Tibial artery (tissue), 4 donors: ENCODE results near the gene KIAA0825.

Experiments used
- DNase-seq, 2 donors: peaks; one replicate each; pipeline ENCODE4 v3.0.0-alpha.2; 2019
- H3K27ac ChIP-seq, 2 donors: fragments of 200-600 bp; sonication (generic) in 1 of 2; 1 replicate in 1 of 2; 2 replicates in 1 of 2; pipeline ENCODE4 v1.5.1; 2018 to 2019; ENCODE audit warnings: mild to moderate bottlenecking in 1 of 2
- H3K27me3 ChIP-seq, 2 donors: fragments of 200-600 bp; sonication (generic) in 1 of 2; one replicate each; pipeline versions ENCODE4 v1.5.1 to v1.6.0; 2016 to 2019
- H3K36me3 ChIP-seq, 3 donors: fragments of 200-600 bp; sonication (generic) in 2 of 3; one replicate each; pipeline ENCODE4 v1.5.1; 2016 to 2019; ENCODE audit warnings: mild to moderate bottlenecking in 2 of 3
- H3K4me1 ChIP-seq, 4 donors: fragments of 200-600 bp; sonication (generic) in 2 of 4; 1 replicate in 3 of 4; 2 replicates in 1 of 4; pipeline ENCODE4 v1.5.1; 2016 to 2019
- H3K4me3 ChIP-seq, 2 donors: fragments of 200-600 bp; sonication (generic) in 1 of 2; 1 replicate in 1 of 2; 2 replicates in 1 of 2; pipeline ENCODE4 v1.5.1; 2018 to 2019; ENCODE audit warnings: mild to moderate bottlenecking in 2 of 2
- H3K9me3 ChIP-seq, 3 donors: fragments of 200-600 bp; sonication (generic) in 1 of 3; one replicate each; pipeline ENCODE4 v1.5.1; 2016 to 2019
- intact Hi-C: fragments of 100-400 bp; cut with DNase I; formaldehyde crosslinking; loops from one replicate; pipeline ENCODE4 v1.15.0; 2023; ENCODE audit warnings: low total_unique reads
- TF ChIP-seq, protein P1 (sequence below), 2 experiments: fragments of 200-600 bp in 1 of 2; fragments of 450-650 bp in 1 of 2; IDR thresholded peaks; one replicate each; pipeline ENCODE4 v1.5.1; 2017 to 2019; ENCODE audit warnings: antibody characterized with exemption in 2 of 2, mild to moderate bottlenecking in 1 of 2, moderate library complexity in 1 of 2

The KIAA0825 gene

DNA sequence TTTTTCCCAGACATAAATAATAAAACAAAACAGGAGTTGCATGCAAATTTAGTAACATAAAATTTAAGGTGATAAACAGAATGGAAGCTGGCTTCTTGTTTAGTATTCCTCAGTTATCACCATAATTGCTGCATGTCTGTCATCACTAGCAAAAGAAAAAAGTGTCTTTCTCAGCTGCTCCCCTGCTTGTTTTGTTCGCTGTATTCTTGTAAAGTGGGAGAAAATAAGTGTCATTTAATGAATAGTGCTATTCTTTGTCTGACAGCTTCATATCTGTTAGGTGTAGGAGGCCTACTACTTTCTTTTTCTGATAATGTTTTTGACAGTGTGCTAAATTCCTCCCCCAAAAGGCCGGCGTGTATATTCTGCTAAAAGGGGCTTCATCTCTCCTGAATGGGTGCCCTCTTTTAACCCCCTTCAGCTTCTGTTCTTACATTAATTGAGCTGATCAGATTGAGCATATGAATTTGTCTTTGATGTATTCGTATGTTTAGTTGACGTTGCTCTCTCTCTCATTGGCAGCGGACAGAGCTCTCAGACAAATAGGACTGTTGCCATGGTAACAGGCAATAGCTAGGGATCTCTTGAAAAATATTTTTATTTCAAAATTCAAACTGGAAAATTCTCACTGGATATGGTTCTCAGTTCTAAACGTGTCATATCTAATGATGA, 303.8 kb downstream of the KIAA0825 start:
- Histone ChIP-seq H3K27me3 (no peaks in the 10 kb centered on the region), H3K4me1 (no peaks in the 10 kb centered on the region), H3K27ac (no peak overlapping the region), H3K4me3 (no peak overlapping the region), H3K9me3 (no peaks in the 10 kb centered on the region), H3K36me3 (no peaks in the 10 kb centered on the region)
- no peak for DNase-seq
- intact Hi-C loops, result no loop called here
- TF ChIP-seq, protein P1, sequence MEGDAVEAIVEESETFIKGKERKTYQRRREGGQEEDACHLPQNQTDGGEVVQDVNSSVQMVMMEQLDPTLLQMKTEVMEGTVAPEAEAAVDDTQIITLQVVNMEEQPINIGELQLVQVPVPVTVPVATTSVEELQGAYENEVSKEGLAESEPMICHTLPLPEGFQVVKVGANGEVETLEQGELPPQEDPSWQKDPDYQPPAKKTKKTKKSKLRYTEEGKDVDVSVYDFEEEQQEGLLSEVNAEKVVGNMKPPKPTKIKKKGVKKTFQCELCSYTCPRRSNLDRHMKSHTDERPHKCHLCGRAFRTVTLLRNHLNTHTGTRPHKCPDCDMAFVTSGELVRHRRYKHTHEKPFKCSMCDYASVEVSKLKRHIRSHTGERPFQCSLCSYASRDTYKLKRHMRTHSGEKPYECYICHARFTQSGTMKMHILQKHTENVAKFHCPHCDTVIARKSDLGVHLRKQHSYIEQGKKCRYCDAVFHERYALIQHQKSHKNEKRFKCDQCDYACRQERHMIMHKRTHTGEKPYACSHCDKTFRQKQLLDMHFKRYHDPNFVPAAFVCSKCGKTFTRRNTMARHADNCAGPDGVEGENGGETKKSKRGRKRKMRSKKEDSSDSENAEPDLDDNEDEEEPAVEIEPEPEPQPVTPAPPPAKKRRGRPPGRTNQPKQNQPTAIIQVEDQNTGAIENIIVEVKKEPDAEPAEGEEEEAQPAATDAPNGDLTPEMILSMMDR (IDR thresholded peaks at IDR 0.05), result no peak

DNA sequence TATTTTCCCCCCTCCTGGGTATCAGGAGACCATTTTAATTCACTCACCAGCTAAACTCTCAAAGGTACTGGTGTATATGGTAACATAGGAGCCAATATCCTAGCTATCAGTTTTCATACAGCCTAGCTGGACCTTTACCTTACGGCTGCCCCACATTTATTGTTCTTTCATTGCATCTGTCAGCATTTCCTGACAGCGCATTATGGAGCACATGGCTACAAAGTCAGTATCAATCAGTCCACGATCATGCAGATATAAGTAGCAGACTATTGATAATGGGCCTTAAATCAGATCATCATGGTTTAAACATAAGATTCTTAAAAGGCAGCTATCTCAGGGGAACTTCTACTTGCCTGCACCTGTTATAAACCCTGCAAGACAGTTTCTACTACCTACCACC, 304.7 kb downstream of the KIAA0825 start:
- no peak for DNase-seq
- Histone ChIP-seq H3K4me1 (no peaks in the 10 kb centered on the region), H3K27me3 (no peaks in the 10 kb centered on the region), H3K36me3 (no peaks in the 10 kb centered on the region), H3K4me3 (no peak overlapping the region), H3K27ac (no peak overlapping the region), H3K9me3 (no peaks in the 10 kb centered on the region)
- TF ChIP-seq, protein P1 (IDR thresholded peaks at IDR 0.05), result no peak
- intact Hi-C loops, result no loop called here

DNA sequence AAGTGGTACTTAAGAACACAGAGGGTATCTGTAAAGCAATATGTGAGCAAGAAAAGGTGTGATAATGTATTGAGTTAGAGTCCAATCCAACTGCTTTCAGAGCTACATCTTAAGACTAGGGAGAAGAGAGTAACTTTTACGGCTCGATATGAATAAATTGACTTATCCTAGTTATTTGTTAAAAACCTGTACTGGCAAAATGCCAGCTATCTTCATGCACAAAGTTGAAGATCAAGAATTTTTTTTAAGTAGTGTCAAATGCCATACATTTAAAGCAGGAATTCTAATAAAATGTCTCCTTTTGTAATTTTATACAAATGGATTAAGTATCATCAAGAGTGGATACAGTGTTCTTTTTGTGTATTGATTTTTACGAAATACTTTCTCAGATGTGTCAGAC, 305.2 kb downstream of the KIAA0825 start:
- no peak for DNase-seq
- TF ChIP-seq, protein P1 (IDR thresholded peaks at IDR 0.05), result no peak
- intact Hi-C loops, result no loop called here
- H3K4me1 ChIP-seq, result no peaks in the 10 kb centered on the region
- no peaks in the 10 kb centered on the region for H3K27me3 ChIP-seq
- H3K4me3 ChIP-seq, result no peak overlapping the region
- H3K27ac ChIP-seq, result no peak overlapping the region
- H3K9me3 ChIP-seq, result no peaks in the 10 kb centered on the region
- no peaks in the 10 kb centered on the region for H3K36me3 ChIP-seq

- no peak for DNase-seq
- no peak overlapping the region for H3K27ac ChIP-seq
- H3K4me1 ChIP-seq, result no peaks in the 10 kb centered on the region
- intact Hi-C loops, result no loop called here
- TF ChIP-seq, protein P1 (IDR thresholded peaks at IDR 0.05), result no peak
- no peaks in the 10 kb centered on the region for H3K36me3 ChIP-seq
- no peaks in the 10 kb centered on the region for H3K9me3 ChIP-seq
- H3K4me3 ChIP-seq, result no peak overlapping the region
- no peaks in the 10 kb centered on the region for H3K27me3 ChIP-seq
Measured at GRCh38 chr5:94312298-94312697, 306.1 kb downstream of the KIAA0825 start.

GRCh38 chr5:94310833-94311232, 307.6 kb downstream of the KIAA0825 start:
- Histone ChIP-seq H3K4me1 (no peaks in the 10 kb centered on the region), H3K9me3 (no peaks in the 10 kb centered on the region), H3K36me3 (no peaks in the 10 kb centered on the region), H3K27ac (no peak overlapping the region), H3K27me3 (no peaks in the 10 kb centered on the region), H3K4me3 (no peak overlapping the region)
- TF ChIP-seq, protein P1 (IDR thresholded peaks at IDR 0.05), result no peak
- intact Hi-C loops, result no loop called here
- no peak for DNase-seq

DNA sequence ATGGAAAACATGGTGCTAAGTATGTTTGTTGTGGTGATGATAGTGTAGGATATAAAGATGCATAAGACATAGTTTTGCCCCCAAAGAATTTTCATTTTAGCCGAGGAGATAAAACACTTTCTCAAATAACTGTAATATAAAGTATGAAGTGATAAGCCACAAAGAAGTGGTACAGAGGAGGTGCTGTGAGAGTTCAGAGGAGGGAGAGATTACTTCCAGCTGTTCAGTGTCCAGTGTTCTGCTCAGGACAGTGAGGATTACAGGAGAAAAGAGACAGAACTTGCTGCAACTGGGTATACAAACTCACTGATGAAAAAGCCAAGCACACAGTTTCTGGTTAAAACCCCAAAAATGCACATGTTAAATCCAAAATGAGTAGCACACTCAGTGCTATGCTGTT, 309.3 kb downstream of the KIAA0825 start:
- intact Hi-C loops, result no loop called here
- Histone ChIP-seq H3K4me1 (no peaks in the 10 kb centered on the region), H3K4me3 (no peak overlapping the region), H3K27me3 (no peaks in the 10 kb centered on the region), H3K27ac (no peak overlapping the region), H3K36me3 (no peaks in the 10 kb centered on the region), H3K9me3 (no peaks in the 10 kb centered on the region)
- TF ChIP-seq, protein P1 (IDR thresholded peaks at IDR 0.05), result no peak
- DNase-seq, result no peak
